ENCODE data around the gene HOXD12.
A peak's percentile ranks its signal among the peaks of the same experiment; 100 is the strongest.

The HOXD12 gene

GRCh38 chr2:176093898-176094249, 5.7 kb upstream of the HOXD12 start:
- DNase-seq, result no peak

- no peak for DNase-seq
Measured at GRCh38 chr2:176094349-176094748, 5.2 kb upstream of the HOXD12 start.

- DNase-seq, result no peak
Measured at GRCh38 chr2:176095421-176095820, 4.2 kb upstream of the HOXD12 start.

- peak; percentile 51 for DNase-seq
Measured at GRCh38 chr2:176096243-176096985, 3.2 kb upstream of the HOXD12 start.

GRCh38 chr2:176096986-176097819, 2.4 kb upstream of the HOXD12 start:
- peak; percentile 75 for DNase-seq

- DNase-seq, result no peak
Measured at GRCh38 chr2:176097820-176098365, 1.7 kb upstream of the HOXD12 start.

- peak; percentile 36 for DNase-seq
Measured at GRCh38 chr2:176098366-176099158, 1.0 kb upstream of the HOXD12 start.

- DNase-seq, result peak; percentile 29
Measured at GRCh38 chr2:176099159-176099727, 352 bp upstream of the HOXD12 start.

- peak; percentile 23 for DNase-seq
Measured at GRCh38 chr2:176100547-176101140, 1.0 kb downstream of the HOXD12 start.

GRCh38 chr2:176101216-176101830, 1.7 kb downstream of the HOXD12 start:
- no peak for DNase-seq

- no peak for DNase-seq
Measured at GRCh38 chr2:176101842-176102241, 2.2 kb downstream of the HOXD12 start.

GRCh38 chr2:176102309-176102866, 2.8 kb downstream of the HOXD12 start:
- no peak for DNase-seq

GRCh38 chr2:176103194-176103593, 3.6 kb downstream of the HOXD12 start:
- no peak for DNase-seq

GRCh38 chr2:176103742-176104315, 4.2 kb downstream of the HOXD12 start:
- no peak for DNase-seq

- DNase-seq, result no peak
Measured at GRCh38 chr2:176104316-176105077, 4.9 kb downstream of the HOXD12 start.

- DNase-seq, result no peak
Measured at GRCh38 chr2:176105078-176105729, 5.6 kb downstream of the HOXD12 start.

- DNase-seq, result no peak
Measured at GRCh38 chr2:176105730-176106580, 6.4 kb downstream of the HOXD12 start.

Data from left hindlimb (tissue), 1 donor.